Measurements from ENCODE around the gene MREG.

MREG gene

GRCh38 chr2:216013080-216013909 is at the start of gene MREG:
Gene MREG, minus strand, starts transcription at chr2:216013551. Its CDS starts 224 bp downstream, at chr2:216013327.
- peak; percentile 52 for DNase-seq (ENCODE audit: low read depth)

GRCh38 chr2:216059233-216059834 is 46.0 kb upstream of the MREG start:
- DNase-seq (ENCODE audit: low read depth): no peak

- no peak for DNase-seq (ENCODE audit: low read depth)
These were observed 44.4 kb upstream of the MREG start for GRCh38 chr2:216057688-216058193.

GRCh38 chr2:216056739-216057138 is 43.4 kb upstream of the MREG start:
- no peak for DNase-seq (ENCODE audit: low read depth)

GRCh38 chr2:216055680-216056079 is 42.3 kb upstream of the MREG start:
- no peak for DNase-seq (ENCODE audit: low read depth)

GRCh38 chr2:216052420-216052819 is 39.1 kb upstream of the MREG start:
- DNase-seq (ENCODE audit: low read depth): no peak

GRCh38 chr2:216051350-216051749 is 38.0 kb upstream of the MREG start:
- no peak for DNase-seq (ENCODE audit: low read depth)

- no peak for DNase-seq (ENCODE audit: low read depth)
These were observed 36.1 kb upstream of the MREG start for GRCh38 chr2:216049452-216049851.

- DNase-seq (ENCODE audit: low read depth): no peak
These were observed 34.0 kb upstream of the MREG start for GRCh38 chr2:216047397-216047796.

- no peak for DNase-seq (ENCODE audit: low read depth)
These were observed 31.6 kb upstream of the MREG start for GRCh38 chr2:216044883-216045486.

- no peak for DNase-seq (ENCODE audit: low read depth)
These were observed 30.6 kb upstream of the MREG start for GRCh38 chr2:216043949-216044348.

GRCh38 chr2:216041438-216041837 is 28.1 kb upstream of the MREG start:
- no peak for DNase-seq (ENCODE audit: low read depth)

- no peak for DNase-seq (ENCODE audit: low read depth)
These were observed 26.6 kb upstream of the MREG start for GRCh38 chr2:216039918-216040317.

GRCh38 chr2:216034065-216034464 is 20.7 kb upstream of the MREG start:
- peak; percentile 80 for DNase-seq (ENCODE audit: low read depth)

- DNase-seq (ENCODE audit: low read depth): no peak
These were observed 20.1 kb upstream of the MREG start for GRCh38 chr2:216033403-216033802.

GRCh38 chr2:216031960-216032689 is 18.8 kb upstream of the MREG start:
- DNase-seq (ENCODE audit: low read depth): no peak

GRCh38 chr2:216030216-216030615 is 16.9 kb upstream of the MREG start:
- DNase-seq (ENCODE audit: low read depth): no peak

- DNase-seq (ENCODE audit: low read depth): no peak
These were observed 16.2 kb upstream of the MREG start for GRCh38 chr2:216029416-216030129.

GRCh38 chr2:216024779-216025336 is 11.5 kb upstream of the MREG start:
- no peak for DNase-seq (ENCODE audit: low read depth)

GRCh38 chr2:216023055-216023648 is 9.8 kb upstream of the MREG start:
- peak; percentile 9 for DNase-seq (ENCODE audit: low read depth)
